Neural cell (in vitro differentiated cells): ENCODE results near the gene MAS1. TPM values are rescaled to one million over a fixed set of nuclear protein-coding genes. Genes with fewer than 3 reads are reported as not detected.

ENCODE experiments used
- H2AFZ ChIP-seq: fragments of 200-600, 300-800 bp; sonication (generic), shearing (Covaris generic); 2 replicates; pipeline ENCODE4 v1.6.0; 2014; ENCODE audit warnings: low read depth, mild to moderate bottlenecking, antibody characterized with exemption, low read length, moderate library complexity
- H3F3A ChIP-seq: fragments of 200-600 bp; shearing (Covaris generic); 2 replicates; pipeline ENCODE4 v1.6.1; 2016; ENCODE audit warnings: mild to moderate bottlenecking, moderate library complexity, mixed read lengths, antibody characterized with exemption, low read length; ENCODE audit not compliant: insufficient read depth, poor library complexity, severe bottlenecking
- H3K27ac ChIP-seq: fragments of 200-600, 300-800 bp; sonication (generic), shearing (Covaris generic); 2 replicates; pipeline ENCODE4 v1.5.1; 2014; ENCODE audit warnings: mild to moderate bottlenecking, low read length, moderate library complexity
- H3K27me3 ChIP-seq: fragments of 300-800, 200-600 bp; sonication (generic), shearing (Covaris generic); 2 replicates; pipeline ENCODE4 v1.6.0; 2014; ENCODE audit warnings: mild to moderate bottlenecking, low read depth, low read length, moderate library complexity; ENCODE audit not compliant: insufficient read depth
- H3K36me3 ChIP-seq: fragments of 300-800, 200-600 bp; sonication (generic), shearing (Covaris generic); 2 replicates; pipeline ENCODE4 v1.5.1; 2014; ENCODE audit warnings: mild to moderate bottlenecking, antibody characterized with exemption, low read length, moderate library complexity; ENCODE audit not compliant: insufficient read depth
- H3K4me2 ChIP-seq: fragments of 300-800, 200-600 bp; sonication (generic), shearing (Covaris generic); 2 replicates; pipeline ENCODE4 v1.6.0; 2014; ENCODE audit warnings: mild to moderate bottlenecking, low read length
- H3K4me3 ChIP-seq: fragments of 300-800, 200-600 bp; sonication (generic), shearing (Covaris generic); 2 replicates; pipeline ENCODE4 v1.5.1; 2014; ENCODE audit warnings: mild to moderate bottlenecking, low read length, moderate library complexity
- H3K79me2 ChIP-seq: fragments of 200-600 bp; shearing (Covaris generic); replicated peaks from 2 replicates; pipeline ENCODE4 v1.6.0; 2014; ENCODE audit warnings: mild to moderate bottlenecking, low read length, moderate library complexity; ENCODE audit not compliant: insufficient read depth
- H3K9ac ChIP-seq: fragments of 300-800, 200-600 bp; sonication (generic), shearing (Covaris generic); 2 replicates; pipeline ENCODE4 v1.6.1; 2016; ENCODE audit warnings: mild to moderate bottlenecking, low read length, mixed read lengths
- H3K9me2 ChIP-seq: fragments of 200-600 bp; shearing (Covaris generic); 2 replicates; pipeline ENCODE4 v1.6.1; 2016; ENCODE audit warnings: mild to moderate bottlenecking, low read length, mixed read lengths; ENCODE audit not compliant: insufficient read depth
- H3K9me3 ChIP-seq: fragments of 200-600, 300-800 bp; sonication (generic), shearing (Covaris generic); 2 replicates; pipeline ENCODE4 v1.6.1; 2016; ENCODE audit warnings: mild to moderate bottlenecking, mixed run types, low read length, moderate library complexity, mixed read lengths
- H4K20me1 ChIP-seq: fragments of 200-600 bp; shearing (Covaris generic); 2 replicates; pipeline ENCODE4 v1.6.1; 2016; ENCODE audit warnings: mild to moderate bottlenecking, mixed run types; ENCODE audit not compliant: insufficient read depth
- CTCF ChIP-seq: fragments of 450-650 bp; IDR thresholded peaks from 2 replicates; pipeline ENCODE4 v1.5.1; 2014; ENCODE audit warnings: antibody characterized with exemption, mild to moderate bottlenecking, moderate library complexity; ENCODE audit not compliant: poor library complexity, severe bottlenecking
- EP300 ChIP-seq: fragments of 450-650 bp; conservative IDR thresholded peaks from 2 replicates; pipeline ENCODE4 v1.6.1; 2014; ENCODE audit warnings: antibody characterized with exemption, mild to moderate bottlenecking, moderate library complexity; ENCODE audit not compliant: poor library complexity, severe bottlenecking
- EZH2 ChIP-seq: fragments of 200-600, 300-800 bp; shearing (Covaris generic), sonication (generic); IDR thresholded peaks from 2 replicates; pipeline ENCODE4 v1.6.1; 2014; ENCODE audit warnings: antibody characterized with exemption, low read length, borderline replicate concordance, mild to moderate bottlenecking; ENCODE audit not compliant: insufficient read depth, poor library complexity, severe bottlenecking
- MXI1 ChIP-seq: fragments of 450-650 bp; conservative IDR thresholded peaks from 2 replicates; pipeline ENCODE4 v1.6.1; 2014; ENCODE audit warnings: antibody characterized with exemption, mild to moderate bottlenecking; ENCODE audit not compliant: poor library complexity, severe bottlenecking
- POLR2AphosphoS5 ChIP-seq: IDR thresholded peaks from 2 replicates; pipeline ENCODE4 v1.6.1; 2012
- RAD21 ChIP-seq: fragments of 450-650 bp; conservative IDR thresholded peaks from 2 replicates; pipeline ENCODE4 v1.6.1; 2014; ENCODE audit warnings: antibody characterized with exemption, mild to moderate bottlenecking, moderate library complexity
- REST ChIP-seq: IDR thresholded peaks from 2 replicates; pipeline ENCODE4 v1.6.1; 2012; ENCODE audit warnings: borderline replicate concordance
- SMC3 ChIP-seq: fragments of 450-650 bp; conservative IDR thresholded peaks from 2 replicates; pipeline ENCODE4 v1.6.1; 2014; ENCODE audit warnings: antibody characterized with exemption, mild to moderate bottlenecking, moderate library complexity; ENCODE audit not compliant: poor library complexity
- TAF1 ChIP-seq: IDR thresholded peaks from 2 replicates; pipeline ENCODE4 v1.6.1; 2012; ENCODE audit warnings: low read depth
- polyA plus RNA-seq: library from polyadenylated mRNA; depleted of rRNA; stranded (reverse); fragments of >200 nt; gene quantifications from 2 replicates; pipeline ENCODE4 v1.2.3, GENCODE V29; 2014

MAS1 gene
- polyA plus RNA-seq, 1 donor from 2014 or later = not detected

- H3K9me3 ChIP-seq = no peaks in the 10 kb centered on the region
- H3F3A ChIP-seq = no peaks in the 10 kb centered on the region
- H3K9ac ChIP-seq = no peak overlapping the region
- no peak overlapping the region for H3K27ac ChIP-seq
- no peak overlapping the region for H3K4me2 ChIP-seq
- H3K9me2 ChIP-seq = no peaks in the 10 kb centered on the region
- no peak overlapping the region for H2AFZ ChIP-seq
- H3K27me3 ChIP-seq = no peaks in the 10 kb centered on the region
- H4K20me1 ChIP-seq = no peaks in the 10 kb centered on the region
- no peak for TF ChIP-seq SMC3
- no peak for TF ChIP-seq REST
- TF ChIP-seq EZH2 = no peak
- no peak for TF ChIP-seq CTCF
- no peak for TF ChIP-seq POLR2AphosphoS5
- no peak for TF ChIP-seq RAD21
- no peak for TF ChIP-seq TAF1
- TF ChIP-seq EP300 = no peak
- no peak for TF ChIP-seq MXI1
- no peaks in the 10 kb centered on the region for H3K79me2 ChIP-seq
- H3K4me3 ChIP-seq = no peak overlapping the region
- no peaks in the 10 kb centered on the region for H3K36me3 ChIP-seq
Measured at GRCh38 chr6:159931846-159932245, 41.1 kb downstream of the MAS1 start.

- no peaks in the 10 kb centered on the region for H3K27me3 ChIP-seq
- H3K4me3 ChIP-seq = no peak overlapping the region
- H3K9me2 ChIP-seq = no peaks in the 10 kb centered on the region
- H3K9me3 ChIP-seq = no peaks in the 10 kb centered on the region
- no peak overlapping the region for H3K9ac ChIP-seq
- H3F3A ChIP-seq = no peaks in the 10 kb centered on the region
- no peaks in the 10 kb centered on the region for H3K36me3 ChIP-seq
- no peak for TF ChIP-seq EZH2
- TF ChIP-seq REST = no peak
- no peak for TF ChIP-seq POLR2AphosphoS5
- no peak for TF ChIP-seq SMC3
- TF ChIP-seq TAF1 = no peak
- no peak for TF ChIP-seq MXI1
- TF ChIP-seq EP300 = no peak
- no peak for TF ChIP-seq RAD21
- H3K4me2 ChIP-seq = no peak overlapping the region
- no peaks in the 10 kb centered on the region for H4K20me1 ChIP-seq
- no peaks in the 10 kb centered on the region for H3K79me2 ChIP-seq
- H3K27ac ChIP-seq = no peak overlapping the region
- no peak overlapping the region for H2AFZ ChIP-seq
Measured at GRCh38 chr6:159933077-159933476, 42.3 kb downstream of the MAS1 start.
